Neural progenitor cell (in vitro differentiated cells): ENCODE results near the gene CAMSAP3.

Experiments used
- EZH2 ChIP-seq: fragments of 200-600 bp; sonication (generic); IDR thresholded peaks from 2 replicates; pipeline ENCODE4 v1.6.1; 2017; ENCODE audit warnings: antibody characterized with exemption, mild to moderate bottlenecking, moderate library complexity
- EZH2phosphoT487 ChIP-seq: fragments of 200-600 bp; sonication (generic); IDR thresholded peaks from 2 replicates; pipeline ENCODE4 v1.6.1; 2017; ENCODE audit warnings: antibody characterized with exemption
- TF ChIP-seq, protein P1 (sequence below): fragments of 200-600 bp; sonication (generic); IDR thresholded peaks from 2 replicates; pipeline ENCODE4 v1.5.1; 2017; ENCODE audit warnings: antibody characterized with exemption, mild to moderate bottlenecking

DNA sequence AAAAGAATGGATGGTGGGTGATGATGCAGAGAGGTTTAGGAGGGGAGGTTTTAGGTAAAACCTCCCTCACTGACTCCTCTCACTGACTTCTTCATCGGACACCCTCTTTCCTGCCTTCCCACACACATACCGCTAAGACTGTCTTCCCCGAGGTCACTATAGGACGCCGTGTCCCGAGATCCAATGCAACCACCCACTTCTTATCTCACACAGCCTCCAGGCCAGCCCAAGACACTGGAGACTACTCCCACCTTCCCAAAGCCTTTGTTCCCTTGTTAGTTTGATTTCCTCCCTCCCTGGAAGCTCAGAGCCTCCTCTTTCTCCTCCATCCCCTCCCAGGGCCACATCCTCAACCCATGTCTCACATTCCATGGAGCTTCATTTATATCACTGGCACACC lies 16.5 kb upstream of the CAMSAP3 start:
- TF ChIP-seq, protein P1, sequence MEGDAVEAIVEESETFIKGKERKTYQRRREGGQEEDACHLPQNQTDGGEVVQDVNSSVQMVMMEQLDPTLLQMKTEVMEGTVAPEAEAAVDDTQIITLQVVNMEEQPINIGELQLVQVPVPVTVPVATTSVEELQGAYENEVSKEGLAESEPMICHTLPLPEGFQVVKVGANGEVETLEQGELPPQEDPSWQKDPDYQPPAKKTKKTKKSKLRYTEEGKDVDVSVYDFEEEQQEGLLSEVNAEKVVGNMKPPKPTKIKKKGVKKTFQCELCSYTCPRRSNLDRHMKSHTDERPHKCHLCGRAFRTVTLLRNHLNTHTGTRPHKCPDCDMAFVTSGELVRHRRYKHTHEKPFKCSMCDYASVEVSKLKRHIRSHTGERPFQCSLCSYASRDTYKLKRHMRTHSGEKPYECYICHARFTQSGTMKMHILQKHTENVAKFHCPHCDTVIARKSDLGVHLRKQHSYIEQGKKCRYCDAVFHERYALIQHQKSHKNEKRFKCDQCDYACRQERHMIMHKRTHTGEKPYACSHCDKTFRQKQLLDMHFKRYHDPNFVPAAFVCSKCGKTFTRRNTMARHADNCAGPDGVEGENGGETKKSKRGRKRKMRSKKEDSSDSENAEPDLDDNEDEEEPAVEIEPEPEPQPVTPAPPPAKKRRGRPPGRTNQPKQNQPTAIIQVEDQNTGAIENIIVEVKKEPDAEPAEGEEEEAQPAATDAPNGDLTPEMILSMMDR = no peak
- TF ChIP-seq EZH2 (no peak), EZH2phosphoT487 (no peak)
